NCI-H187 treated with DMSO at 0.1 percent for 48 hours (cell line): Measurements from ENCODE around the gene DNASE1L3.
"Not testable (repeated sequence)": the region's sequence is repeated elsewhere in the genome, so short reads cannot be mapped to it uniquely, and the experiment has no call there.

ENCODE experiments used
- DNase-seq: peaks from one replicate; lab custom pipeline; 2025; lab: John Stamatoyannopoulos, UW

Gene DNASE1L3

GRCh38 chr3:58210761-58211460 is at the start of gene DNASE1L3:
Gene DNASE1L3, minus strand, starts transcription at chr3:58210972. Its CDS starts 66 bp downstream, at chr3:58210906.
- DNase-seq: no peak

- no peak for DNase-seq
These were observed 49.5 kb upstream of the DNASE1L3 start for GRCh38 chr3:58260261-58260731.

GRCh38 chr3:58258392-58259055 is 47.8 kb upstream of the DNASE1L3 start:
- no peak for DNase-seq

GRCh38 chr3:58256511-58256910 is 45.7 kb upstream of the DNASE1L3 start:
- no peak for DNase-seq

GRCh38 chr3:58256061-58256460 is 45.3 kb upstream of the DNASE1L3 start:
- no peak for DNase-seq

GRCh38 chr3:58254144-58254543 is 43.4 kb upstream of the DNASE1L3 start:
- no peak for DNase-seq

GRCh38 chr3:58251631-58252035 is 40.9 kb upstream of the DNASE1L3 start:
- DNase-seq: no peak

GRCh38 chr3:58250093-58250707 is 39.4 kb upstream of the DNASE1L3 start:
- DNase-seq: no peak

- DNase-seq: no peak
These were observed 38.8 kb upstream of the DNASE1L3 start for GRCh38 chr3:58249358-58250092.

GRCh38 chr3:58246148-58247047 is 35.6 kb upstream of the DNASE1L3 start:
- no peak for DNase-seq

- no peak for DNase-seq
These were observed 33.3 kb upstream of the DNASE1L3 start for GRCh38 chr3:58243976-58244585.

- DNase-seq: not testable (repeated sequence)
These were observed 32.1 kb upstream of the DNASE1L3 start for GRCh38 chr3:58242860-58243259.

GRCh38 chr3:58242340-58242739 is 31.6 kb upstream of the DNASE1L3 start:
- no peak for DNase-seq

- no peak for DNase-seq
These were observed 30.7 kb upstream of the DNASE1L3 start for GRCh38 chr3:58241306-58242044.

GRCh38 chr3:58238830-58239229 is 28.1 kb upstream of the DNASE1L3 start:
- no peak for DNase-seq

GRCh38 chr3:58237941-58238681 is 27.3 kb upstream of the DNASE1L3 start:
- DNase-seq: no peak

GRCh38 chr3:58237238-58237940 is 26.6 kb upstream of the DNASE1L3 start, which contains the start of gene ABHD6:
Gene ABHD6, plus strand, starts transcription at chr3:58237792. Its CDS starts 18,795 bp downstream, at chr3:58256587.
- no peak for DNase-seq

GRCh38 chr3:58236527-58237237 is 25.9 kb upstream of the DNASE1L3 start:
- DNase-seq: no peak
